Vagina (tissue), 2 donors: ENCODE results near the gene RAD23B. TPM values are rescaled to one million over a fixed set of nuclear protein-coding genes. Genes with fewer than 3 reads are reported as not detected.

Experiments
- DNase-seq, 2 donors: peaks; one replicate each; pipeline ENCODE4 v3.0.0-alpha.2; 2017; ENCODE audit errors: extremely low spot score in 2 of 2
- H3K27ac ChIP-seq: fragments of 200-600 bp; sonication (generic); one replicate; pipeline ENCODE4 v1.5.1; 2019
- H3K27me3 ChIP-seq: fragments of 200-600 bp; sonication (generic); one replicate; pipeline ENCODE4 v1.5.1; 2019
- H3K36me3 ChIP-seq, 2 donors: fragments of 200-600 bp; sonication (generic); one replicate each; pipeline ENCODE4 v1.5.1; 2017 to 2019
- H3K4me1 ChIP-seq: fragments of 200-600 bp; sonication (generic); one replicate; pipeline ENCODE4 v1.5.1; 2019
- H3K4me3 ChIP-seq, 2 donors: fragments of 200-600 bp; sonication (generic); 1 replicate in 1 of 2; 2 replicates in 1 of 2; pipeline ENCODE4 v1.5.1; 2016 to 2019
- H3K9me3 ChIP-seq: fragments of 200-600 bp; sonication (generic); one replicate; pipeline ENCODE4 v1.5.1; 2019
- CTCF ChIP-seq, 3 experiments: fragments of 450-650 bp in 2 of 3; fragments of 200-600 bp in 1 of 3; sonication (generic) in 1 of 3; IDR thresholded peaks; one replicate each; pipeline ENCODE4 v1.5.1; 2017 to 2019; ENCODE audit warnings: antibody characterized with exemption in 3 of 3, mild to moderate bottlenecking in 2 of 3, moderate library complexity in 2 of 3
- POLR2A ChIP-seq, 2 donors: fragments of 450-650 bp; IDR thresholded peaks; one replicate each; pipeline ENCODE4 v1.6.1; 2017; ENCODE audit warnings: antibody characterized with exemption in 2 of 2, mild to moderate bottlenecking in 2 of 2, moderate library complexity in 2 of 2
- POLR2AphosphoS5 ChIP-seq, 2 donors: sonication (generic); formaldehyde crosslinking; IDR thresholded peaks; one replicate each; pipeline ENCODE4 v1.9.0; 2017; ENCODE audit warnings: antibody characterized with exemption in 2 of 2, mild to moderate bottlenecking in 2 of 2, low read depth in 1 of 2; ENCODE audit not compliant: insufficient read depth in 1 of 2
- intact Hi-C: fragments of 100-400 bp; cut with DNase I; formaldehyde crosslinking; loops from one replicate; pipeline ENCODE4 v1.15.1; 2023
- total RNA-seq: library from RNA; depleted of rRNA; stranded (reverse); fragments of >200 nt; gene quantifications from one replicate; pipeline ENCODE4 v1.2.3, GENCODE V29; 2016

The RAD23B gene
- total RNA-seq, 1 donor from 2014 or later: 61.1 TPM

GRCh38 chr9:107240260-107240659 is 42.8 kb upstream of the RAD23B start:
- Histone ChIP-seq H3K27me3 (no peaks in the 10 kb centered on the region), H3K27ac (no peak overlapping the region), H3K9me3 (no peaks in the 10 kb centered on the region), H3K4me1 (no peaks in the 10 kb centered on the region), H3K4me3 (no peak overlapping the region), H3K36me3 (no peaks in the 10 kb centered on the region)
- intact Hi-C loops: no loop called here
- no peak for DNase-seq
- TF ChIP-seq CTCF (IDR thresholded peaks at IDR 0.05) (no peak), POLR2A (IDR thresholded peaks at IDR 0.05) (no peak), POLR2AphosphoS5 (IDR thresholded peaks at IDR 0.05; ENCODE audit: insufficient read depth in 1 of 2, low read depth in 1 of 2) (no peak)

- DNase-seq: no peak
- H3K36me3 ChIP-seq: no peaks in the 10 kb centered on the region
- intact Hi-C loops: no loop called here
- H3K27ac ChIP-seq: no peak overlapping the region
- H3K4me1 ChIP-seq: no peaks in the 10 kb centered on the region
- H3K9me3 ChIP-seq: no peaks in the 10 kb centered on the region
- no peaks in the 10 kb centered on the region for H3K27me3 ChIP-seq
- TF ChIP-seq CTCF (IDR thresholded peaks at IDR 0.05) (no peak), POLR2AphosphoS5 (IDR thresholded peaks at IDR 0.05; ENCODE audit: insufficient read depth in 1 of 2, low read depth in 1 of 2) (no peak), POLR2A (IDR thresholded peaks at IDR 0.05) (no peak)
- no peak overlapping the region for H3K4me3 ChIP-seq
These were observed 40.7 kb upstream of the RAD23B start for GRCh38 chr9:107242073-107243030.

GRCh38 chr9:107243742-107244141 is 39.3 kb upstream of the RAD23B start:
- Histone ChIP-seq H3K36me3 (no peaks in the 10 kb centered on the region), H3K27me3 (no peaks in the 10 kb centered on the region), H3K4me3 (no peak overlapping the region), H3K4me1 (no peaks in the 10 kb centered on the region), H3K27ac (no peak overlapping the region), H3K9me3 (no peaks in the 10 kb centered on the region)
- TF ChIP-seq POLR2AphosphoS5 (IDR thresholded peaks at IDR 0.05; ENCODE audit: insufficient read depth in 1 of 2, low read depth in 1 of 2): peak in 1 of 2 donors; percentile 91
- TF ChIP-seq POLR2A (IDR thresholded peaks at IDR 0.05): no peak
- intact Hi-C loops: no loop called here
- no peak for DNase-seq

GRCh38 chr9:107246259-107247254 is 36.5 kb upstream of the RAD23B start:
- Histone ChIP-seq H3K36me3 (no peaks in the 10 kb centered on the region), H3K9me3 (no peaks in the 10 kb centered on the region), H3K4me1 (no peaks in the 10 kb centered on the region), H3K27me3 (no peaks in the 10 kb centered on the region), H3K4me3 (no peak overlapping the region), H3K27ac (no peak overlapping the region)
- intact Hi-C loops: no loop called here
- DNase-seq: no peak
- no peak for TF ChIP-seq CTCF (IDR thresholded peaks at IDR 0.05)
- TF ChIP-seq POLR2AphosphoS5 (IDR thresholded peaks at IDR 0.05; ENCODE audit: insufficient read depth in 1 of 2, low read depth in 1 of 2): no peak
- no peak for TF ChIP-seq POLR2A (IDR thresholded peaks at IDR 0.05)

- H3K9me3 ChIP-seq: no peaks in the 10 kb centered on the region
- TF ChIP-seq POLR2A (IDR thresholded peaks at IDR 0.05): no peak
- no peak for TF ChIP-seq CTCF (IDR thresholded peaks at IDR 0.05)
- no peak for TF ChIP-seq POLR2AphosphoS5 (IDR thresholded peaks at IDR 0.05; ENCODE audit: insufficient read depth in 1 of 2, low read depth in 1 of 2)
- intact Hi-C loops: no loop called here
- no peak overlapping the region for H3K4me3 ChIP-seq
- H3K4me1 ChIP-seq: peaks cover 4% of the 10 kb centered on the region
- DNase-seq: no peak
- H3K27me3 ChIP-seq: no peaks in the 10 kb centered on the region
- no peak overlapping the region for H3K27ac ChIP-seq
- H3K36me3 ChIP-seq: no peaks in the 10 kb centered on the region
These were observed 34.4 kb upstream of the RAD23B start for GRCh38 chr9:107248714-107249113.
